Transverse colon (tissue), 4 donors: ENCODE measurements around the gene ACOT11. TPM values are rescaled to one million over a fixed set of nuclear protein-coding genes. Genes with fewer than 3 reads are reported as not detected.

Source experiments
- DNase-seq: peaks from one replicate; pipeline ENCODE4 v3.0.0-alpha.2; 2019
- H3K27ac ChIP-seq, 4 donors: fragments of 200-600 bp; sonication (generic); 2 replicates each; pipeline ENCODE4 v1.5.1; 2016 to 2018; ENCODE audit warnings: inconsistent platforms in 4 of 4
- H3K27me3 ChIP-seq: fragments of 200-600 bp; sonication (generic); 2 replicates; pipeline ENCODE4 v1.5.1; 2017; ENCODE audit warnings: inconsistent platforms
- H3K36me3 ChIP-seq, 4 donors: fragments of 200-600 bp; sonication (generic); 2 replicates each; pipeline ENCODE4 v1.5.1; 2017 to 2019; ENCODE audit warnings: inconsistent platforms in 4 of 4
- H3K4me1 ChIP-seq, 4 donors: fragments of 200-600 bp; sonication (generic); 2 replicates each; pipeline ENCODE4 v1.5.1; 2017 to 2020; ENCODE audit warnings: inconsistent platforms in 4 of 4
- H3K4me3 ChIP-seq, 4 donors: fragments of 200-600 bp; sonication (generic); 1 replicate in 1 of 4; 2 replicates in 3 of 4; pipeline versions ENCODE4 v1.5.1 to v1.6.1; 2017 to 2019; ENCODE audit warnings: inconsistent platforms in 4 of 4
- H3K9me3 ChIP-seq, 2 donors: fragments of 200-600 bp; sonication (generic); 2 replicates each; pipeline ENCODE4 v1.5.1; 2017 to 2019; ENCODE audit warnings: inconsistent platforms in 2 of 2
- CTCF ChIP-seq, 5 experiments: fragments of 200-600 bp in 3 of 5; fragments of 450-650 bp in 2 of 5; sonication (generic) in 3 of 5; IDR thresholded peaks; 1 replicate in 2 of 5; 2 replicates in 3 of 5; pipeline ENCODE4 v1.5.1; 2016 to 2017; ENCODE audit warnings: antibody characterized with exemption in 5 of 5, inconsistent platforms in 3 of 5, mild to moderate bottlenecking in 2 of 5, moderate library complexity in 1 of 5
- EP300 ChIP-seq: sonication (generic); formaldehyde crosslinking; IDR thresholded peaks from one replicate; pipeline ENCODE4 v1.6.1; 2017; ENCODE audit warnings: antibody characterized with exemption, low read depth
- POLR2A ChIP-seq: fragments of 450-650 bp; IDR thresholded peaks from one replicate; pipeline ENCODE4 v1.6.1; 2016; ENCODE audit warnings: antibody characterized with exemption, mild to moderate bottlenecking, moderate library complexity
- POLR2AphosphoS5 ChIP-seq, 3 donors: sonication (generic); formaldehyde crosslinking; IDR thresholded peaks; one replicate each; pipeline ENCODE4 v1.6.1; 2016; ENCODE audit warnings: antibody characterized with exemption in 3 of 3
- WGBS, 2 donors: methylation state at CpG; one replicate each; pipeline ENCODE4 v1.1.5; 2018; ENCODE audit warnings: low coverage in 1 of 2; 5-methylcytosine and 5-hydroxymethylcytosine counted together
- in situ Hi-C, 4 donors: fragments of 200-750 bp; cut with MboI; loops; one replicate each; pipeline versions ENCODE4 v1.15.0 to v1.15.1; 2017; ENCODE audit warnings: low sequenced_read_pairs in 3 of 4, low pct_ligation_motif_present in 1 of 4, low pct_unique_long_range_greater_than_20kb in 1 of 4
- intact Hi-C: fragments of 100-400 bp; cut with DNase I; formaldehyde crosslinking; loops from one replicate; pipeline ENCODE4 v1.15.1; 2023; ENCODE audit warnings: low total_unique reads
- total RNA-seq, 4 donors: library from RNA; depleted of rRNA; stranded (reverse); fragments of >200 nt; gene quantifications; one replicate each; pipeline ENCODE4 v1.1.0, GENCODE V29; 2016

The ACOT11 gene
- total RNA-seq, 4 donors from 2014 or later, result 70.6 to 79.7 (median 75.3) TPM

GRCh38 chr1:54606096-54606989 is 58.3 kb downstream of the ACOT11 start:
- H3K36me3 ChIP-seq, result peaks cover 0 to 8% (median 0%) of the 10 kb centered on the region in 4 donors
- peaks cover 0 to 15% (median 7%) of the 10 kb centered on the region in 4 donors for H3K4me1 ChIP-seq
- H3K9me3 ChIP-seq, result no peaks in the 10 kb centered on the region
- TF ChIP-seq POLR2AphosphoS5 (IDR thresholded peaks at IDR 0.05) (no peak), EP300 (no peak), POLR2A (no peak), CTCF (IDR thresholded peaks at IDR 0.05) (no peak)
- H3K27ac ChIP-seq, result peak overlapping the region in 3 of 4 donors; percentile 17 to 53 (median 31)
- intact Hi-C loops (no loop called here), in situ Hi-C loops (no loop called here)
- 63 to 68% methylated on average over 5 to 9 of the region's 9 CpGs for WGBS, 2 donors
- DNase-seq, result peak; percentile 72
- H3K4me3 ChIP-seq, result no peak overlapping the region
- H3K27me3 ChIP-seq, result no peaks in the 10 kb centered on the region

- in situ Hi-C loops, result no loop called here
- H3K4me3 ChIP-seq, result no peak overlapping the region
- peaks cover 0 to 15% (median 7%) of the 10 kb centered on the region in 4 donors for H3K4me1 ChIP-seq
- TF ChIP-seq CTCF (IDR thresholded peaks at IDR 0.05) (no peak), EP300 (no peak), POLR2AphosphoS5 (IDR thresholded peaks at IDR 0.05) (no peak), POLR2A (no peak)
- 90% methylated on average over 13 of the region's 13 CpGs; no CpG with 5 or more reads in 1 of the 2 donors for WGBS, 2 donors
- peaks cover 0 to 8% (median 0%) of the 10 kb centered on the region in 4 donors for H3K36me3 ChIP-seq
- no peaks in the 10 kb centered on the region for H3K9me3 ChIP-seq
- intact Hi-C loops, result no loop called here
- H3K27me3 ChIP-seq, result no peaks in the 10 kb centered on the region
- H3K27ac ChIP-seq, result no peak overlapping the region
- no peak for DNase-seq
Measured at GRCh38 chr1:54606990-54607325, 58.9 kb downstream of the ACOT11 start.

GRCh38 chr1:54607821-54608565 is 60.0 kb downstream of the ACOT11 start:
- DNase-seq, result no peak
- Histone ChIP-seq H3K4me3 (no peak overlapping the region), H3K36me3 (peaks cover 0 to 8% (median 0%) of the 10 kb centered on the region in 4 donors), H3K27me3 (no peaks in the 10 kb centered on the region), H3K27ac (no peak overlapping the region), H3K9me3 (no peaks in the 10 kb centered on the region), H3K4me1 (peaks cover 0 to 15% (median 7%) of the 10 kb centered on the region in 4 donors)
- TF ChIP-seq POLR2A, result no peak
- TF ChIP-seq EP300, result no peak
- no peak for TF ChIP-seq CTCF (IDR thresholded peaks at IDR 0.05)
- WGBS, 2 donors, result 89 to 100% methylated on average over 1 to 18 of the region's 19 CpGs
- in situ Hi-C loops (no loop called here), intact Hi-C loops (no loop called here)

- 85% methylated on average over 9 of the region's 9 CpGs; no CpG with 5 or more reads in 1 of the 2 donors for WGBS, 2 donors
- intact Hi-C loops (no loop called here), in situ Hi-C loops (no loop called here)
- Histone ChIP-seq H3K36me3 (peaks cover 0 to 8% (median 0%) of the 10 kb centered on the region in 4 donors), H3K4me1 (peaks cover 0 to 12% (median 5%) of the 10 kb centered on the region in 4 donors), H3K4me3 (no peak overlapping the region), H3K27me3 (no peaks in the 10 kb centered on the region), H3K27ac (no peak overlapping the region), H3K9me3 (no peaks in the 10 kb centered on the region)
- no peak for TF ChIP-seq POLR2A
- TF ChIP-seq EP300, result no peak
- TF ChIP-seq POLR2AphosphoS5 (IDR thresholded peaks at IDR 0.05), result no peak
- TF ChIP-seq CTCF (IDR thresholded peaks at IDR 0.05), result no peak
- peak; percentile 6 for DNase-seq
Measured at GRCh38 chr1:54608566-54609230, 60.7 kb downstream of the ACOT11 start.
